Tibial nerve (tissue), 4 donors: ENCODE measurements around the gene CACNG7.

Experiments used
- CTCF ChIP-seq, 5 experiments: fragments of 200-600 bp in 3 of 5; fragments of 450-650 bp in 2 of 5; sonication (generic) in 3 of 5; IDR thresholded peaks; one replicate each; pipeline ENCODE4 v1.5.1; 2016 to 2019; ENCODE audit warnings: antibody characterized with exemption in 5 of 5, mild to moderate bottlenecking in 3 of 5, moderate library complexity in 2 of 5
- EP300 ChIP-seq, 2 donors: sonication (generic); formaldehyde crosslinking; IDR thresholded peaks; one replicate each; pipeline ENCODE4 v1.6.1; 2017; ENCODE audit warnings: antibody characterized with exemption in 2 of 2, mild to moderate bottlenecking in 1 of 2
- POLR2A ChIP-seq, 2 donors: fragments of 450-650 bp; IDR thresholded peaks; one replicate each; pipeline ENCODE4 v1.6.1; 2017; ENCODE audit warnings: antibody characterized with exemption in 2 of 2, mild to moderate bottlenecking in 2 of 2, moderate library complexity in 2 of 2

DNA sequence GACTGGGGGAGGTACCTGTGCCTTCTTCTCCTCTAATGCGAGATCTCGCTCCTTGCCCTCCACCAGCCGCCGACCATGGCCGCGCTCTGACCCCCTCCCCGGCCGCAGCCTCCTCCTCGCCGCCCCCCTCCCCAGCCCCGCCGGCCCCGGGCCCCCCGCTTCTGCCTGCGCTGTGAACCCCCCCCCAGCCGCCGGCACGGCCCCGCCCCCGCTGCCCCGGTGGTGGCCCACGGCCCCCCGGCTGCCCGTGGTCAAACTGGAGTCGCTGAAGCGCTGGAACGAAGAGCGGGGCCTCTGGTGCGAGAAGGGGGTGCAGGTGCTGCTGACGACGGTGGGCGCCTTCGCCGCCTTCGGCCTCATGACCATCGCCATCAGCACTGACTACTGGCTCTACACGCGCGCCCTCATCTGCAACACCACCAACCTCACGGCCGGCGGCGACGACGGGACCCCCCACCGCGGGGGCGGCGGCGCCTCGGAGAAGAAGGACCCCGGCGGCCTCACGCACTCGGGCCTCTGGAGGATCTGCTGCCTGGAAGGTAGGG lies 53.9 kb downstream of the CACNG7 start, which contains the start of gene CACNG8:
- TF ChIP-seq EP300 (IDR thresholded peaks at IDR 0.05) (no peak), POLR2A (IDR thresholded peaks at IDR 0.05) (no peak), CTCF (IDR thresholded peaks at IDR 0.05) (no peak)
